Lung (tissue), 12 donors: ENCODE data around the gene MYO1A. TPM values are rescaled to one million over a fixed set of nuclear protein-coding genes. Genes with fewer than 3 reads are reported as not detected.

ENCODE experiments used
- ATAC-seq: fragments of 200-7000 bp; cut with Tn5 transposase; one replicate; pipeline ENCODE4 v1.9.1; 2020; ENCODE audit warnings: moderate number of reproducible peaks; ENCODE audit not compliant: insufficient read depth, low FRiP score
- DNase-seq, 3 donors: peaks; one replicate each; pipeline ENCODE4 v3.0.0-alpha.2; 2013 to 2017
- H3K27ac ChIP-seq, 2 donors: one replicate each; pipeline ENCODE4 v1.5.1; 2013; ENCODE audit warnings: mild to moderate bottlenecking in 2 of 2, moderate library complexity in 2 of 2, control low read depth in 1 of 2, inconsistent platforms in 1 of 2, low read depth in 1 of 2, low read length in 1 of 2
- H3K27me3 ChIP-seq, 3 donors: one replicate each; pipeline ENCODE4 v1.5.1; 2013; ENCODE audit warnings: low read length in 2 of 3; ENCODE audit not compliant: control insufficient read depth in 3 of 3, insufficient read depth in 3 of 3
- H3K36me3 ChIP-seq, 4 donors: one replicate each; pipeline ENCODE4 v1.5.1; 2013; ENCODE audit warnings: low read length in 4 of 4, mild to moderate bottlenecking in 1 of 4, moderate library complexity in 1 of 4; ENCODE audit not compliant: control insufficient read depth in 4 of 4, insufficient read depth in 4 of 4
- H3K4me1 ChIP-seq, 5 donors: one replicate each; pipeline ENCODE4 v1.5.1; 2013; ENCODE audit warnings: low read length in 5 of 5, mild to moderate bottlenecking in 2 of 5, moderate library complexity in 1 of 5; ENCODE audit not compliant: control insufficient read depth in 5 of 5, insufficient read depth in 5 of 5
- H3K4me3 ChIP-seq: one replicate; pipeline ENCODE4 v1.5.1; 2013; ENCODE audit warnings: mild to moderate bottlenecking, control low read depth, moderate library complexity
- H3K9ac ChIP-seq, 2 donors: one replicate each; pipeline ENCODE4 v1.5.1; 2013; ENCODE audit warnings: low read length in 2 of 2, control low read depth in 1 of 2; ENCODE audit not compliant: insufficient read depth in 1 of 2
- H3K9me3 ChIP-seq, 4 donors: one replicate each; pipeline ENCODE4 v1.5.1; 2013; ENCODE audit warnings: low read length in 3 of 4, mild to moderate bottlenecking in 1 of 4, moderate library complexity in 1 of 4; ENCODE audit not compliant: control insufficient read depth in 4 of 4, insufficient read depth in 3 of 4
- CTCF ChIP-seq: IDR thresholded peaks from 2 replicates; pipeline ENCODE4 v1.5.1; 2012; ENCODE audit warnings: mild to moderate bottlenecking; ENCODE audit errors: control extremely low read depth, extremely low read depth
- WGBS, 2 donors: extraction: QIAGEN DNeasy Blood & Tissue Kit; methylation state at CpG; one replicate each; pipeline ENCODE4 v1.1.7; 2013; 5-methylcytosine and 5-hydroxymethylcytosine counted together
- polyA plus RNA-seq, 2 donors: library from polyadenylated mRNA; stranded (reverse); fragments of 200-250 nt; gene quantifications; one replicate each; pipeline ENCODE4 v1.2.1, GENCODE V29; 2013
- total RNA-seq, 2 donors: library from RNA; depleted of rRNA in 1 of 2; stranded (reverse); fragments of >200 nt in 1 of 2; gene quantifications; one replicate each; pipeline ENCODE4 v1.2.1, GENCODE V29; 2014 to 2021
- donor health status: control.
- donor health status: control.
- donor health status: Bipolar disorder and iron deficiency.
- donor health status: healthy.
- donor health status: DM: yes; HTN: yes; CAD: no.

MYO1A gene
- total and polyA plus RNA-seq, 4 donors = 0.09 to 0.67 (median 0.20) TPM

- no peak overlapping the region for H3K9ac ChIP-seq
- H3K27me3 ChIP-seq = no peaks in the 10 kb centered on the region
- no peaks in the 10 kb centered on the region for H3K4me1 ChIP-seq
- no peak overlapping the region for H3K27ac ChIP-seq
- no peaks in the 10 kb centered on the region for H3K36me3 ChIP-seq
- no peak for TF ChIP-seq CTCF
- no peak for ATAC-seq
- H3K4me3 ChIP-seq = no peak overlapping the region
- 79 to 80% methylated on average over 9 of the region's 9 CpGs for WGBS, 2 donors
- H3K9me3 ChIP-seq = no peaks in the 10 kb centered on the region
- no peak for DNase-seq
These were observed 10.7 kb downstream of the MYO1A start for GRCh38 chr12:57039016-57039798.

- ATAC-seq (no peak), DNase-seq (no peak)
- Histone ChIP-seq H3K9me3 (no peaks in the 10 kb centered on the region), H3K9ac (no peak overlapping the region), H3K4me1 (no peaks in the 10 kb centered on the region), H3K36me3 (no peaks in the 10 kb centered on the region), H3K27ac (no peak overlapping the region), H3K27me3 (peaks cover 0 to 3% (median 0%) of the 10 kb centered on the region in 3 donors), H3K4me3 (no peak overlapping the region)
- 67 to 80% methylated on average over 3 of the region's 3 CpGs for WGBS, 2 donors
- no peak for TF ChIP-seq CTCF
These were observed 12.7 kb downstream of the MYO1A start for GRCh38 chr12:57037264-57037663.

GRCh38 chr12:57033431-57033830, 16.5 kb downstream of the MYO1A start:
- DNase-seq = no peak
- Histone ChIP-seq H3K27ac (no peak overlapping the region), H3K4me3 (no peak overlapping the region), H3K9ac (no peak overlapping the region), H3K4me1 (no peaks in the 10 kb centered on the region), H3K36me3 (no peaks in the 10 kb centered on the region), H3K9me3 (no peaks in the 10 kb centered on the region), H3K27me3 (peaks cover 0 to 3% (median 2%) of the 10 kb centered on the region in 3 donors)
- TF ChIP-seq CTCF = no peak
- 93 to 95% methylated on average over 3 of the region's 3 CpGs for WGBS, 2 donors
- ATAC-seq = no peak
